SU-DHL-6 (cell line): ENCODE measurements around the gene TUBGCP4.

Experiments
- EZH2phosphoT487 ChIP-seq: fragments of 200-600 bp; sonication (generic), shearing (Covaris generic); conservative IDR thresholded peaks from 2 replicates; pipeline ENCODE4 v1.6.1; 2018; ENCODE audit warnings: mild to moderate bottlenecking, antibody characterized with exemption, low read length, moderate library complexity, mixed read lengths
- TF ChIP-seq, protein P1 (sequence below): fragments of 200-600 bp; sonication (generic); IDR thresholded peaks from one replicate; pipeline ENCODE4 v1.5.1; 2017; ENCODE audit warnings: antibody characterized with exemption, mild to moderate bottlenecking, low read length, moderate library complexity; ENCODE audit not compliant: insufficient read depth, poor library complexity, severe bottlenecking

- TF ChIP-seq, protein P1, sequence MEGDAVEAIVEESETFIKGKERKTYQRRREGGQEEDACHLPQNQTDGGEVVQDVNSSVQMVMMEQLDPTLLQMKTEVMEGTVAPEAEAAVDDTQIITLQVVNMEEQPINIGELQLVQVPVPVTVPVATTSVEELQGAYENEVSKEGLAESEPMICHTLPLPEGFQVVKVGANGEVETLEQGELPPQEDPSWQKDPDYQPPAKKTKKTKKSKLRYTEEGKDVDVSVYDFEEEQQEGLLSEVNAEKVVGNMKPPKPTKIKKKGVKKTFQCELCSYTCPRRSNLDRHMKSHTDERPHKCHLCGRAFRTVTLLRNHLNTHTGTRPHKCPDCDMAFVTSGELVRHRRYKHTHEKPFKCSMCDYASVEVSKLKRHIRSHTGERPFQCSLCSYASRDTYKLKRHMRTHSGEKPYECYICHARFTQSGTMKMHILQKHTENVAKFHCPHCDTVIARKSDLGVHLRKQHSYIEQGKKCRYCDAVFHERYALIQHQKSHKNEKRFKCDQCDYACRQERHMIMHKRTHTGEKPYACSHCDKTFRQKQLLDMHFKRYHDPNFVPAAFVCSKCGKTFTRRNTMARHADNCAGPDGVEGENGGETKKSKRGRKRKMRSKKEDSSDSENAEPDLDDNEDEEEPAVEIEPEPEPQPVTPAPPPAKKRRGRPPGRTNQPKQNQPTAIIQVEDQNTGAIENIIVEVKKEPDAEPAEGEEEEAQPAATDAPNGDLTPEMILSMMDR: no peak
- TF ChIP-seq EZH2phosphoT487: no peak
Measured at GRCh38 chr15:43433661-43434303, 62.9 kb downstream of the TUBGCP4 start.
